MM.1S (cell line): ENCODE data around the gene SEPTIN14.
A peak's percentile ranks its signal among the peaks of the same experiment; 100 is the strongest.
"Not testable (repeated sequence)": the region's sequence is repeated elsewhere in the genome, so short reads cannot be mapped to it uniquely, and the experiment has no call there.

Experiments used
- DNase-seq: peaks from one replicate; pipeline ENCODE4 v3.0.0-alpha.2; 2015
- H2AFZ ChIP-seq: fragments of 300-600 bp; sonication (generic); 2 replicates; pipeline ENCODE4 v1.6.0; 2016; ENCODE audit warnings: antibody characterized with exemption, low read length
- H3F3A ChIP-seq: fragments of 300-600 bp; sonication (generic); 2 replicates; pipeline ENCODE4 v1.6.1; 2016; ENCODE audit warnings: mild to moderate bottlenecking, antibody characterized with exemption, low read length, moderate library complexity, mixed read lengths; ENCODE audit not compliant: insufficient read depth
- H3K27ac ChIP-seq: fragments of 300-600 bp; sonication (generic); 2 replicates; pipeline ENCODE4 v1.5.1; 2016; ENCODE audit warnings: mild to moderate bottlenecking, low read length
- H3K27me3 ChIP-seq: fragments of 300-600 bp; sonication (generic); replicated peaks from 2 replicates; pipeline ENCODE4 v1.6.0; 2016; ENCODE audit warnings: low read length; ENCODE audit not compliant: insufficient read depth
- H3K36me3 ChIP-seq: fragments of 300-600 bp; sonication (generic); replicated peaks from 2 replicates; pipeline ENCODE4 v1.6.1; 2016; ENCODE audit warnings: mild to moderate bottlenecking, low read length, mixed read lengths; ENCODE audit not compliant: insufficient read depth
- H3K4me1 ChIP-seq: fragments of 300-600 bp; sonication (generic); 2 replicates; pipeline ENCODE4 v1.6.1; 2016; ENCODE audit warnings: low read length, mixed read lengths
- H3K4me2 ChIP-seq: fragments of 300-600 bp; sonication (generic); 2 replicates; pipeline ENCODE4 v1.6.0; 2016; ENCODE audit warnings: low read depth, low read length
- H3K4me3 ChIP-seq: fragments of 300-600 bp; sonication (generic); 2 replicates; pipeline ENCODE4 v1.5.1; 2016; ENCODE audit warnings: low read length, mixed read lengths
- H3K79me2 ChIP-seq: fragments of 300-600 bp; sonication (generic); 2 replicates; pipeline ENCODE4 v1.6.1; 2016; ENCODE audit warnings: mixed run types, low read length, mixed read lengths
- H3K9ac ChIP-seq: fragments of 300-600 bp; sonication (generic); 2 replicates; pipeline ENCODE4 v1.6.1; 2016; ENCODE audit warnings: low read length, mixed read lengths
- H3K9me2 ChIP-seq: fragments of 300-600 bp; sonication (generic); replicated peaks from 2 replicates; pipeline ENCODE4 v1.6.1; 2016; ENCODE audit warnings: mild to moderate bottlenecking, low read length, mixed read lengths; ENCODE audit not compliant: insufficient read depth
- H3K9me3 ChIP-seq: fragments of 300-600 bp; sonication (generic); replicated peaks from 2 replicates; pipeline ENCODE4 v1.6.1; 2016; ENCODE audit warnings: mild to moderate bottlenecking, low read length, mixed read lengths; ENCODE audit not compliant: insufficient read depth
- H4K20me1 ChIP-seq: fragments of 300-600 bp; sonication (generic); 2 replicates; pipeline ENCODE4 v1.6.1; 2016; ENCODE audit warnings: mild to moderate bottlenecking, low read length, moderate library complexity, mixed read lengths; ENCODE audit not compliant: insufficient read depth
- EZH2 ChIP-seq: fragments of 300-600 bp; sonication (generic); optimal IDR thresholded peaks from 2 replicates; pipeline ENCODE3; 2017; ENCODE audit warnings: low read depth, mild to moderate bottlenecking, antibody characterized with exemption, low read length, mixed read lengths
- EZH2phosphoT487 ChIP-seq: fragments of 300-600 bp; sonication (generic); IDR thresholded peaks from 2 replicates; pipeline ENCODE4 v1.6.1; 2018; ENCODE audit warnings: antibody characterized with exemption, low read length
- TF ChIP-seq, protein P1 (sequence below): fragments of 300-600 bp; sonication (generic); IDR thresholded peaks from 2 replicates; pipeline ENCODE4 v1.5.1; 2016; ENCODE audit warnings: antibody characterized with exemption, low read length, mixed read lengths

The SEPTIN14 gene

DNA sequence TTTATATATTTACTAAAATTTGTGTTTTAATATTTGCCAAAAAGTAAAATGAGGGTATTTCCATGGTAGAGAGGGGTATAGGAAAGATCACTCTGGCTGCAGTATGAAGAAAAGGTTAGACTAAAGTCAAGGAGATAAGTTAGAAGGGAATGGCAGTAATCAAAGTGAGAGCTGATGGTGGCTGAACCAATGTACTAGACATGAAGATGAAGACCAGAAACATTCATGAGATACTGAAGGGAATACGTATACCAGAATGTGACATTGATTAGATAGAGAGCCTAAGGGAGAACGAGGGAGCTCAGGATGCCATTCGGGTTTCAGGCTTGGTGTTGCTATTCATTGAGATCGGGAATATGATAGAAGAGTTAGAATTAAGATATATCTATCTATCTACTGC, 32.5 kb upstream of the SEPTIN14 start:
- Histone ChIP-seq H3K79me2 (no peaks in the 10 kb centered on the region), H3K4me1 (no peaks in the 10 kb centered on the region), H3K27ac (no peak overlapping the region), H3F3A (no peaks in the 10 kb centered on the region), H3K4me3 (no peak overlapping the region), H2AFZ (no peak overlapping the region), H3K27me3 (no peaks in the 10 kb centered on the region), H3K4me2 (no peak overlapping the region), H3K9ac (no peak overlapping the region), H3K36me3 (no peaks in the 10 kb centered on the region), H4K20me1 (no peaks in the 10 kb centered on the region), H3K9me2 (no peaks in the 10 kb centered on the region), H3K9me3 (no peaks in the 10 kb centered on the region)
- DNase-seq = no peak
- TF ChIP-seq EZH2phosphoT487 (no peak), EZH2 (no peak)
- TF ChIP-seq, protein P1, sequence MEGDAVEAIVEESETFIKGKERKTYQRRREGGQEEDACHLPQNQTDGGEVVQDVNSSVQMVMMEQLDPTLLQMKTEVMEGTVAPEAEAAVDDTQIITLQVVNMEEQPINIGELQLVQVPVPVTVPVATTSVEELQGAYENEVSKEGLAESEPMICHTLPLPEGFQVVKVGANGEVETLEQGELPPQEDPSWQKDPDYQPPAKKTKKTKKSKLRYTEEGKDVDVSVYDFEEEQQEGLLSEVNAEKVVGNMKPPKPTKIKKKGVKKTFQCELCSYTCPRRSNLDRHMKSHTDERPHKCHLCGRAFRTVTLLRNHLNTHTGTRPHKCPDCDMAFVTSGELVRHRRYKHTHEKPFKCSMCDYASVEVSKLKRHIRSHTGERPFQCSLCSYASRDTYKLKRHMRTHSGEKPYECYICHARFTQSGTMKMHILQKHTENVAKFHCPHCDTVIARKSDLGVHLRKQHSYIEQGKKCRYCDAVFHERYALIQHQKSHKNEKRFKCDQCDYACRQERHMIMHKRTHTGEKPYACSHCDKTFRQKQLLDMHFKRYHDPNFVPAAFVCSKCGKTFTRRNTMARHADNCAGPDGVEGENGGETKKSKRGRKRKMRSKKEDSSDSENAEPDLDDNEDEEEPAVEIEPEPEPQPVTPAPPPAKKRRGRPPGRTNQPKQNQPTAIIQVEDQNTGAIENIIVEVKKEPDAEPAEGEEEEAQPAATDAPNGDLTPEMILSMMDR = no peak

DNA sequence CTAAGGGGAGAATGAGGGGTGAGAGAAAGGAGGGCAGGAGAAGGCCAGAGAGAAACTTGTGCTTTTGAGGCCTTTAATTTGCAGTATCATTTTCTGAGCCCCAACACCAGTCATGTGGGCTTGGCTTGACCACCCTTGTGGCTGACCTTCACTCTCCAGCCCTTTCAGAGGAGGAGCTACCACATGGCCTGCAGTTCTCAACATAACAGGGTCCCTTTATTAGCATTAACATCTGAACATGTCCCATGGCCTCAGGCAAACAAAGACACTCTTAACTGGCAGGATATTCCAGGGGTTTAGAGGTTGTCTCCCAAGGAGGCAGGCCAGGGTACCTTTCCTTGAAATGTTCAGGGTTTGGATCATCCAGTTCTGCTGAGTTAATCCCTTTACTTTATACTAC, 31.4 kb upstream of the SEPTIN14 start:
- Histone ChIP-seq H2AFZ (no peak overlapping the region), H3K27ac (no peak overlapping the region), H3K27me3 (no peaks in the 10 kb centered on the region), H3K4me1 (no peaks in the 10 kb centered on the region), H4K20me1 (no peaks in the 10 kb centered on the region), H3K9me3 (no peaks in the 10 kb centered on the region), H3F3A (no peaks in the 10 kb centered on the region), H3K9me2 (no peaks in the 10 kb centered on the region), H3K36me3 (no peaks in the 10 kb centered on the region), H3K4me2 (no peak overlapping the region), H3K79me2 (no peaks in the 10 kb centered on the region), H3K9ac (no peak overlapping the region), H3K4me3 (no peak overlapping the region)
- TF ChIP-seq, protein P1 = no peak
- TF ChIP-seq EZH2 = no peak
- TF ChIP-seq EZH2phosphoT487 = no peak
- DNase-seq = no peak

DNA sequence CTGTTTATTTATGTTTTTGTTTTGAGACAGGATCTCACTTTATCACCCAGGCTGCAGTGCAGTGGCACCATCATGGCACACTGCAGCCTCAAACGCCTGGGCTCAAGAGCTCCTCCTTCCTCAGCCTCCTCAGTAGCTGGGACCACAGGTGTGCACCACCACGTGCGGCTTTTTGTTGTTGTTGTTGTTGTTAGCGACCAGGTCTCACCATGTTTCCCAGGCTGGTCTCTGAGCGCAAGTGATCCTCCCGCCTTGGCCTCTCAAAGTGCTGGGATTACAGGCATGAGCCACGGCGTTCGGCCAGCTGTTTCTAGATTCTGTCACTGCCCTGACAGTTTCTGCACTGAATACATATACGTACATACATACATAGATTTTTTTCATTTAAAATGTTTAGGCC, 25.8 kb upstream of the SEPTIN14 start:
- H3K4me2 ChIP-seq = peak overlapping the region; percentile 50; the same call in 1 of the 2 replicates
- not testable (repeated sequence) for H3K9ac ChIP-seq, DNase-seq, H3K4me1 ChIP-seq, H3K4me3 ChIP-seq, H3K27ac ChIP-seq, H3K79me2 ChIP-seq, H3K27me3 ChIP-seq, H4K20me1 ChIP-seq, H3K9me3 ChIP-seq, H3K36me3 ChIP-seq, H3F3A ChIP-seq, H3K9me2 ChIP-seq
- peak overlapping the region; percentile 62; the same call in 1 of the 2 replicates for H2AFZ ChIP-seq

DNA sequence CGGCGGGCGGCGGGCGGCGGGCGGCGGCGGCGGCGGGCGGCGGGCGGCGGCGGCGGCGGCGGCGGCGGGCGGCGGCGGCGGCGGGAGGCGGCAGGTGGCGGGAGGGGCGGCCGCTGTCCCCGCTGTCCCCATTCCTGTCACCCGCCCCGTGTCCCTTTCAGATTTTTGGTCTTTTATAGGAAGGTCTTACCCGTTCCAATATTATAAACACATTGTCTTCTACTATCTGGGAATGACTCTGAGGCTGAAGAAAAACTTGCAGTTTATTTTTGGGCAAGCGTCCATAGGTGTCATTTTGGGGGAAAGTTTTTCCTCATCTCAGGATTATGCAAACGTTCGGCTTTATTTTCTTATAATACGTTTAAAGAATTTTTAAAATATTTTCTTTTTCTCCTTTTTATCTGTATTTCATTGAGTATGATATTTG, 25.3 kb upstream of the SEPTIN14 start:
- no peaks in the 10 kb centered on the region for H3K9me2 ChIP-seq
- TF ChIP-seq, protein P1 = no peak
- TF ChIP-seq EZH2 (no peak), EZH2phosphoT487 (no peak)
- H3K27me3 ChIP-seq = no peaks in the 10 kb centered on the region
- no peaks in the 10 kb centered on the region for H4K20me1 ChIP-seq
- H3K4me3 ChIP-seq = peak overlapping the region; percentile 58; the same call in 1 of the 2 replicates
- H3K9ac ChIP-seq = peak overlapping the region; percentile 40; the same call in 1 of the 2 replicates
- H3K9me3 ChIP-seq = no peaks in the 10 kb centered on the region
- H2AFZ ChIP-seq = peak overlapping the region; percentile 62; the same call in 1 of the 2 replicates
- H3K4me2 ChIP-seq = peak overlapping the region; percentile 50; the same call in 1 of the 2 replicates
- no peak overlapping the region for H3K27ac ChIP-seq
- no peaks in the 10 kb centered on the region for H3K79me2 ChIP-seq
- no peaks in the 10 kb centered on the region for H3K36me3 ChIP-seq
- no peak for DNase-seq
- peaks cover 8% of the 10 kb centered on the region for H3F3A ChIP-seq
- no peaks in the 10 kb centered on the region for H3K4me1 ChIP-seq
